Keratinocyte (primary cell): Measurements from ENCODE around the gene POLR1C. TPM values are rescaled to one million over a fixed set of nuclear protein-coding genes. Genes with fewer than 3 reads are reported as not detected.

Experiments
- DNase-seq: peaks from one replicate; pipeline ENCODE4 v3.0.0-alpha.2; 2011; ENCODE audit warnings: low read depth, missing footprints, low spot score
- FAIRE-seq: peaks from 2 replicates; lab custom pipeline; 2011; peaks lifted over from hg19 to GRCh38; lab: Jason Lieb, UNC
- H2AFZ ChIP-seq: 2 replicates; pipeline ENCODE4 v1.6.0; 2012; ENCODE audit warnings: low read length, control low read depth, inconsistent platforms; ENCODE audit not compliant: control insufficient read depth
- H3K27ac ChIP-seq: 2 replicates; pipeline ENCODE4 v1.5.1; 2011; ENCODE audit warnings: low read length; ENCODE audit not compliant: control insufficient read depth, insufficient read depth
- H3K27me3 ChIP-seq: 3 replicates; pipeline ENCODE4 v1.6.0; 2011; ENCODE audit warnings: low read length; ENCODE audit not compliant: control insufficient read depth, insufficient read depth; ENCODE audit errors: extremely low read depth
- H3K36me3 ChIP-seq, 2 experiments: 2 replicates in 1 of 2; 3 replicates in 1 of 2; pipeline ENCODE4 v1.5.1; 2011; ENCODE audit warnings: low read length in 2 of 2, mild to moderate bottlenecking in 1 of 2; ENCODE audit not compliant: control insufficient read depth in 2 of 2, insufficient read depth in 2 of 2; ENCODE audit errors: extremely low read depth in 1 of 2
- H3K4me1 ChIP-seq: 3 replicates; pipeline ENCODE4 v1.5.1; 2011; ENCODE audit warnings: low read length; ENCODE audit not compliant: control insufficient read depth, insufficient read depth; ENCODE audit errors: extremely low read depth
- H3K4me2 ChIP-seq: 3 replicates; pipeline ENCODE4 v1.6.0; 2011; ENCODE audit warnings: low read depth, low read length; ENCODE audit not compliant: control insufficient read depth, insufficient read depth; ENCODE audit errors: extremely low read depth
- H3K4me3 ChIP-seq, 3 experiments: fragments of 200-600 bp in 1 of 3; sonication (generic) in 1 of 3; 2 replicates in 2 of 3; 3 replicates in 1 of 3; pipeline ENCODE4 v1.5.1; 2011 to 2016; ENCODE audit warnings: low read length in 3 of 3, mild to moderate bottlenecking in 3 of 3, control low read depth in 2 of 3, inconsistent platforms in 1 of 3, low read depth in 1 of 3, mixed read lengths in 1 of 3, mixed run types in 1 of 3, moderate library complexity in 1 of 3; ENCODE audit not compliant: control insufficient read depth in 2 of 3, insufficient read depth in 2 of 3; ENCODE audit errors: extremely low read depth in 1 of 3
- H3K79me2 ChIP-seq: 2 replicates; pipeline ENCODE4 v1.6.0; 2012; ENCODE audit warnings: low read length; ENCODE audit not compliant: control insufficient read depth, insufficient read depth
- H3K9ac ChIP-seq: 3 replicates; pipeline ENCODE4 v1.6.0; 2011; ENCODE audit warnings: low read length; ENCODE audit not compliant: control insufficient read depth, insufficient read depth; ENCODE audit errors: extremely low read depth
- H3K9me1 ChIP-seq: 3 replicates; pipeline ENCODE4 v1.6.0; 2011; ENCODE audit warnings: low read length; ENCODE audit not compliant: control insufficient read depth, insufficient read depth; ENCODE audit errors: extremely low read depth
- H3K9me3 ChIP-seq: 2 replicates; pipeline ENCODE4 v1.5.1; 2012; ENCODE audit warnings: low read depth, low read length; ENCODE audit not compliant: control insufficient read depth
- H4K20me1 ChIP-seq: 3 replicates; pipeline ENCODE4 v1.6.0; 2011; ENCODE audit warnings: low read length; ENCODE audit not compliant: control insufficient read depth, insufficient read depth; ENCODE audit errors: extremely low read depth
- EZH2 ChIP-seq: IDR thresholded peaks from one replicate; pipeline ENCODE4 v1.6.1; 2012; ENCODE audit warnings: inconsistent platforms, mild to moderate bottlenecking, low read length, moderate library complexity
- dilution Hi-C: fragments of 300-500 bp; cut with MboI; formaldehyde crosslinking; loops from one replicate; pipeline ENCODE4 v1.7.0; 2020; ENCODE audit warnings: low sequenced_read_pairs; ENCODE audit not compliant: extremely low pct_ligation_motif_present
- polyA plus RNA-seq, 5 experiments: library from polyadenylated mRNA; depleted of rRNA in 3 of 5; stranded (reverse) in 3 of 5; stranded (forward) in 1 of 5; unstranded in 1 of 5; fragments of >200 nt; gene quantifications; 1 replicate in 1 of 5; 2 replicates in 3 of 5; 3 replicates in 1 of 5; pipeline versions ENCODE4 v1.2.1 to v1.2.3, GENCODE V29; 2011 to 2012; ENCODE audit warnings: missing spikeins in 2 of 5, low read depth in 1 of 5, low replicate concordance in 1 of 5
- TF ChIP-seq, protein P1 (sequence below), 3 experiments: IDR thresholded peaks in 1 of 3; conservative IDR thresholded peaks in 1 of 3; optimal IDR thresholded peaks in 1 of 3; 2 replicates in 2 of 3; 3 replicates in 1 of 3; pipeline versions ENCODE3 to v1.5.1; 2011; ENCODE audit warnings: low read length in 3 of 3, mild to moderate bottlenecking in 3 of 3, moderate library complexity in 2 of 3, control low read depth in 1 of 3, inconsistent platforms in 1 of 3; ENCODE audit not compliant: insufficient read depth in 2 of 3; ENCODE audit errors: extremely low read depth in 1 of 3

POLR1C gene
- polyA plus RNA-seq, 1 donor (not counting 4 experiments of a cell fraction or from before 2014, with no cell fraction given), result 121 TPM

GRCh38 chr6:43490523-43490939 lies 26.4 kb upstream of the POLR1C start:
- Histone ChIP-seq H3K4me3 (no peak overlapping the region), H3K36me3 (peaks cover 0 to 24% of the 10 kb centered on the region in 2 experiments), H3K4me1 (peaks cover 48% of the 10 kb centered on the region), H3K79me2 (peaks cover 26% of the 10 kb centered on the region), H3K4me2 (no peak overlapping the region), H3K9me3 (no peaks in the 10 kb centered on the region), H3K9ac (no peak overlapping the region), H4K20me1 (no peaks in the 10 kb centered on the region), H3K9me1 (peaks cover 2% of the 10 kb centered on the region), H2AFZ (no peak overlapping the region), H3K27me3 (no peaks in the 10 kb centered on the region), H3K27ac (no peak overlapping the region)
- TF ChIP-seq EZH2, result no peak
- TF ChIP-seq, protein P1, sequence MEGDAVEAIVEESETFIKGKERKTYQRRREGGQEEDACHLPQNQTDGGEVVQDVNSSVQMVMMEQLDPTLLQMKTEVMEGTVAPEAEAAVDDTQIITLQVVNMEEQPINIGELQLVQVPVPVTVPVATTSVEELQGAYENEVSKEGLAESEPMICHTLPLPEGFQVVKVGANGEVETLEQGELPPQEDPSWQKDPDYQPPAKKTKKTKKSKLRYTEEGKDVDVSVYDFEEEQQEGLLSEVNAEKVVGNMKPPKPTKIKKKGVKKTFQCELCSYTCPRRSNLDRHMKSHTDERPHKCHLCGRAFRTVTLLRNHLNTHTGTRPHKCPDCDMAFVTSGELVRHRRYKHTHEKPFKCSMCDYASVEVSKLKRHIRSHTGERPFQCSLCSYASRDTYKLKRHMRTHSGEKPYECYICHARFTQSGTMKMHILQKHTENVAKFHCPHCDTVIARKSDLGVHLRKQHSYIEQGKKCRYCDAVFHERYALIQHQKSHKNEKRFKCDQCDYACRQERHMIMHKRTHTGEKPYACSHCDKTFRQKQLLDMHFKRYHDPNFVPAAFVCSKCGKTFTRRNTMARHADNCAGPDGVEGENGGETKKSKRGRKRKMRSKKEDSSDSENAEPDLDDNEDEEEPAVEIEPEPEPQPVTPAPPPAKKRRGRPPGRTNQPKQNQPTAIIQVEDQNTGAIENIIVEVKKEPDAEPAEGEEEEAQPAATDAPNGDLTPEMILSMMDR (optimal IDR thresholded peaks at IDR 0.05 in 1 of 3, IDR thresholded peaks at IDR 0.05 in 1 of 3, conservative IDR thresholded peaks at IDR 0.05 in 1 of 3; ENCODE audit: extremely low read depth in 1 of 3, insufficient read depth in 2 of 3, low read length in 3 of 3), result no peak
- DNase-seq (no peak), FAIRE-seq (no peak)
- dilution Hi-C loops, result no loop called here

DNA sequence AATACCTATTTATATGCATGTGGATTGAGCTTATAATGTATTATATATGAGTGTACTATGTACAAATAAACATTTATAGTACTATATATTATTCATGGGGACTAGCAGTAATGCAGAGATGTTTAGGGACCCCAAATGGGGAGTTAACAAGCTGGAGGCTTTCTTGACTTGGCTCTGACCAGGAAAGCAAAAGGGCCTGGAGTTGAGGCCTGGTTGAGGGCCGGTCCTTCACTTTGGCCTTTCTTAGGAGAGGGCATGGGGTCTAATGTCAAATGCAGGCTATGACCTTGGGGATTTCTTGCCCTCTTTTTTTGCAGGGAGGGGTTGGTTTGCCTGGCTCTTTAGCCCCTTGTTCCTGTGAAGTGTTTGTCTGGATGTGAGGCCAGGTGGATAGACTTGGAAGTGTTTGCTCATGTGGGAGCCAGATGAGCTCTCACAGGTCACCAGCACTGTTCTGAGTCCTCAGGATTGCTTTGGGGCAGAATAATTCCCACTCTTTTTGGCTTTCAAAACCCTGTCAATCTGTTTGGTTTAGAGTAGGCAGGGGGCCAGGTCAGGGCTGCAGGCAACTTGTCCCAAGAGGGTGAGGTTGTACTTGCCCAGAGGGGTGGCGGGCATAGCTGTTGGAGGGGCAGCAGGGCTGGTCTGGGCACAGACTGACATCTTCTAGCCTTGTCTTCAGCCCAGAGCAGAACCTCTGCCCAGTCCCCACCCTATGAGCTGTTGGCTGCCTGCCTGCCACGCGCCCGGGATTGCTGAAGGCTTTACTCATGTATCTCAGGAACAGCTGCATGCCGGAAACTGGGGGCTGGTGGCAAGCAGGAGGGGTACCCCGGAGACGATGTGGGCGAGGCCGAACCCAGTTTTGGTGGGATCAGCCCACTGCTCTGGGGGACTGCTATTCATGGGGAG lies 24.9 kb upstream of the POLR1C start:
- H3K9me1 ChIP-seq, result peaks cover 2% of the 10 kb centered on the region
- peak overlapping the region in 1 of 3 experiments; percentile 22 for H3K4me3 ChIP-seq
- DNase-seq, result no peak
- peak overlapping the region; percentile 54 for H3K27ac ChIP-seq
- H3K27me3 ChIP-seq, result no peaks in the 10 kb centered on the region
- no peak overlapping the region for H2AFZ ChIP-seq
- H3K36me3 ChIP-seq, result peaks cover 0 to 21% of the 10 kb centered on the region in 2 experiments
- peaks cover 20% of the 10 kb centered on the region for H3K79me2 ChIP-seq
- no peaks in the 10 kb centered on the region for H3K9me3 ChIP-seq
- H3K4me2 ChIP-seq, result peak overlapping the region; percentile 69
- no peak for TF ChIP-seq EZH2
- TF ChIP-seq, protein P1 (optimal IDR thresholded peaks at IDR 0.05 in 1 of 3, IDR thresholded peaks at IDR 0.05 in 1 of 3, conservative IDR thresholded peaks at IDR 0.05 in 1 of 3; ENCODE audit: extremely low read depth in 1 of 3, insufficient read depth in 2 of 3, low read length in 3 of 3), result no peak
- peaks cover 58% of the 10 kb centered on the region for H3K4me1 ChIP-seq
- H4K20me1 ChIP-seq, result no peaks in the 10 kb centered on the region
- peak overlapping the region; percentile 10 for H3K9ac ChIP-seq
- peak; percentile 48 for FAIRE-seq
- dilution Hi-C loops, result no loop called here
